NCI-H1092 treated with DMSO at 0.1 percent for 48 hours (cell line): ENCODE data around the gene UBE2H.
"Not testable (repeated sequence)": the region's sequence is repeated elsewhere in the genome, so short reads cannot be mapped to it uniquely, and the experiment has no call there.

Experiments used
- DNase-seq: peaks from one replicate; lab custom pipeline; 2025; lab: John Stamatoyannopoulos, UW

The UBE2H gene

DNA sequence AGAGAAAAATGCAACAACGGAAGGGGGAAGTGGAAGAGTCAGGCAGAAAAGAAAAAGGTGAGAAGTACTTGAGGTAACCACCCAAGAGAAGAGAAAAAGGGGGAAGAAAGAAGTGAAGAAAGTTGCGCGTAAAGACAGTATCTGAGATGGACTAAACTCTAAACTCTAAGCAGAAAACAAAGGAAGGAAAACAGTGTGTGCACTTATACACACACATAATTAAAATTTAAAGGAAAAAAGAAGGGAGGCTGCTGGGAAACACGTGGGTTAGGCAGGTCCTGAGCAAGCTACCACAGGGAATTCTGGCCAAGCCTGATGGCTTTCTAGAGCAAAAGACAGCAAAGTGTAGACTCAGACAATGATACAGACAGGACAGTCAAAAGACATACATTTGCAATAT lies 78.0 kb downstream of the UBE2H start:
- no peak for DNase-seq

DNA sequence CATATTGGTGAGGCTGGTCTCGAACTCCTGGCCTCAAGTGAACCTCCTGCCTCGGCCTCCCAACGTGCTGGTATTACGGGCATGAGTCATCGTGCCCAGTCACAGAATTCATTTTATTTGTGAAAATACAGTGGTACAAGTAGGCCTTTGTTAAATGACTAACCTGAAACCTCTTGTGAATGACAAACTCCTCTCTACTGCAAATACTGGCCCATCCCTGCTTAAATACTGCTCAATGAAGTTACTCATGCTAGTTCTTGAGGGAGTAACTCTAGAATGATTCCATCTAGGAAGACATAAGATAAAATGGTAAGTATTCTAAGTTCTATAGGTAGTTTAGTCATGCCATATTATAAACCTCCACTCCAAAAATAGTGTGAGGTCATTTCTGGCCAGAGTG lies 80.7 kb downstream of the UBE2H start:
- no peak for DNase-seq

DNA sequence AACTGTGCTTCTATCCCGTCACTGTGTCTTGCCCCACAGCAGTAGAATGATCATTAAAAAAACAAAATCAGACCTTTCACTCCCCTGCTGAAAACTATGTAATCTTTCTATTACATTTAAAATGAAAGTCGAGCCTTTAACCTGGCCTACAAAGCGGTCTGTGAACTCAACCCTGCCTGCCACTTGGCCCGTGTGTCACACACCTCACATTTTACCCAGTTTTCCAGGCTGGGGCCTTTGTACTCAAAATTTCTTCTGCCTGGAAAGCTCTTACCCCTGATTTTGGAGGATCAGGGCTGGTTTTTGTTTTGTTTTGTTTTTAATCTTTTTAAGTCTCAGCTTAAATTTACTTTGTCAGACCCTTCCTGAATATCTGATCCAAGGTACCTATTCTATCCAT lies 82.1 kb downstream of the UBE2H start:
- DNase-seq: no peak

DNA sequence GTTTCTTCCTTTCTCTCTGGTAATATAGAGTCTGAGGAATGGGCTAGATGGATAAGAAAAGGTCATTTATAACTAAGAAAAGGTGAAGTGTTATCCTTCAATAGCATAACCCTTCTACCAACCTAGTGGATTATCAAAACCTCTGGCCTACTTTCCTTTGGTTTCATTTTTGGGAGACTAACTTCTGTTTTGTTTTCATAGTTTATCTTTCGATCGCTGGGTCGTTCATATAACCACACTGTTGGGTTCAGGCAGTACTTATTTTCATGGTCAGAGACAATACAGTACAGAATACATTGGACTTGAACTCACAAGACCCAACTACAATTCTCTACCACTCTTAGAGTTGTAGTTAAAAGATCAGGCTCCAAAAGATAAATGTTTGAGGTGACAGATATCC lies 86.5 kb downstream of the UBE2H start:
- no peak for DNase-seq

DNA sequence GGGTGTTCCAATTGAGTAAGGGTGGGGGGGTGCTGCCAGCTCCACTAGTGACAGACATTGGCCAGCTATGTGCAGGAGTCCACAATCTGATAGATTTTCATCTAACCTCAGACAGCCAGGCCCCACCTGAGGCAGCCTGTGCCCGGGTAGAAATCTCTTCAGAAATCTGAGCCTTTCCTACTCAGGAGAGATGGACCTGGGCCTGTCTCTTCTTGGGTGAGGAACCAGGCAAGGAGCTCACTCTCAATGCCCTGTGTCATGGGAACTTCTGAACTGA lies 86.9 kb downstream of the UBE2H start:
- no peak for DNase-seq

DNA sequence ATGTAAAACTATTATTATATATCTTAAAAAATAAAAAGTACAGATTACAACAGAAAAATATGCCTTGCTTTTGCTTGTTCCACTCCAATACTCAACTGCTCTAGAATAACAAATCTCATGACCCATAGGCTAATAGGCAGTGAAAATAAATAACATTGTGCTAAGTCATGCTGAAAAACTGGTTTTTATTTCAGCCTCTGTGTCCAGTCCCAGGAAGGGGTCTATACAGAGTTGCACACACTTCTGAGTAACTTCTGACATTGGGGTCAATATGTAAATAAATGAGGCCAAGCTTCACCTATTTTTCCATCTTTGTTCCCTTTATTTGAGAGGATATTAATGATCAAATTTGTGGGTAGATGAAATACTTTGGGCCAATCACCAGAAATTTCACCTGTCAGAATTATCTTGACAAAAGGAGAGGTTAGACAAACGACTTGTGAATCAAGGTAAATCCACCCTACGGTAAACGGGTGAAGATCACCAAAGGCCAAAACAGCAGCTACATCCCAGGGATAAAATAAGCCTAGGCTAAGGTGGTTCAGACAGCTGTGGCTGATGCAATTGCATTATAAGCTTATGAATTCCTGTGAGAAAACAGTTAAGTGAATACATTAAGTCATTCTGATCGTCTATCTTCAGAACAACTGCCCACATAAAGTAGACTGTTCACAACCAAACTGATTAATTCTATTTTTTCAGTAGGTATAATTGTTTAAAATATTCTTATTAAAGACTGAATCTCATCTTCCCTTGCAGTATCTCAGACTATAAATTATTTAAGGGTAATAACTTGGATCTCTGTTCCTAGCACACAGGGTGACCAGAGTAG lies 87.5 kb downstream of the UBE2H start:
- DNase-seq: no peak

DNA sequence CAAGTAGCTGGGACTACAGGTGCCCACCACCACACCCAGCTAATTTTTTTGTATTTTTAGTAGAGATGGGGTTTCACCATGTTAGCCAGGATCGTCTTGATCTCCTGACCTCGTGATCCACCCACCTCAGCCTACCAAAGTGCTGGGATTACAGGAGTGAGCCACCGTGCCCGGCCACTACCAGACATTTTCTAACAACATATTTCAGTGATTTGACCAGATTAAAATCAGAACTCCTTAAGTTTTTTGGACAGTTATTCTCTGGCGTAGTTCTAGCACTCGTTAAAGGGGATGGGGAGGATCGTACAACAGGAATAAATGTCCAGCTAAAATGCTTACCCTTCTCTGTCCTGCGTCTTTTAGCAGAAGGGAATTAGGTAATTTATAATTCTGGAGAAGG lies 88.1 kb downstream of the UBE2H start:
- DNase-seq: not testable (repeated sequence)

DNA sequence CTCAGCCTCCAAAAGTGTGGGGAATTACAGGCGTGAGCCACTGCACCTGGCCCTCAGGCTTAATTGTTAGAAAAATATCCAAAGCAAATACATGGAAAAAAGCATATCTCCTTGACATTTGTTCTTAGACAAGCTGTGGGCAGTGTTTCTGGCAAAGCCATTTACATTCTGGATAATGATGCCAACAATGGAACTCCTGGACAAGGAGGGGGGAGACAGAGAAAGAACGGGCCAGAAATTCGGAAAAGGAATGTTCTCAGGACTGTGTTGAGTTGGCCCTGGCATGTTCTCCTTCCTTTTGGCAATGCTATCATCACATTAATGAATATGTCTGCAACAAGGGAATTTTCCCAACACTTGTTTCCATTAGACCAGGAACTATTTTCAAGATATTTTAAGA lies 88.7 kb downstream of the UBE2H start:
- DNase-seq: peak; percentile 32

DNA sequence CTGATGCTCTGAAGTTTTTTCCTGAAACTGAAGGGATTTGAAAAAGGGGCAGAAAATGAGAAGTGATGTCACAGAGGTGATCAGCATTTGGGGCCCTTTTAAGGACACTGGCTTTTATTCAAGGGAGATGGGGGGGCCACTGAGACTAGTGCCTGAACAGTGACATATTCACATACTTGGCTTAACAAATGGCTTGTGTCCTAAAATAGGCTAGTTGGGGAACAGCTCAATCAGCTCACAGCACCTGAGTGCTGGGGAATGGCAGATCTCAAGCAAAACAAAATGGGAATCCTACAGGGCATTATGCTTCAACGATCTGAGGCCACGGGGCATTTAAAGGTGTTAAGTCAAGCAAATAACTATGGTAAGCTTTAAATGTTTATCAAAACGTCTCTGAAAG lies 90.1 kb downstream of the UBE2H start:
- DNase-seq: no peak

DNA sequence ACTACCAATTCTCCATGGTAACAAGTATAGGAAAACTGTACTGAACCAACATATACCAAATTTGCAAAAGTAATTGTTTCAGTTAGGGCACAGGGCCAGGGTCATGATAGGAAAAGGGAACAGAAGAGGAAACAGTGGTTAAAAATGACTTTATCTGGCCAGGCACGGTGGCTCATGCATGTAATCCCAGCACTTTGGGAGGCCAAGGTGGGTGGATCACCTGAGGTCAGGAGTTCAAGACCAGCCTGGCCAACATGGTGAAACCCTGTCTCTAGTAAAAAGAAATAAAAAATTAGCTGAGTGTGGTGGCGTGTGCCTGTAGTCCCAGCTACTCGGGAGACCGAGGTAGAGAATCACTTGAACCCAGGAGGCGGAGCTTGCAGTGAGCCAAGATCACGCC lies 92.0 kb downstream of the UBE2H start:
- DNase-seq: not testable (repeated sequence)

DNA sequence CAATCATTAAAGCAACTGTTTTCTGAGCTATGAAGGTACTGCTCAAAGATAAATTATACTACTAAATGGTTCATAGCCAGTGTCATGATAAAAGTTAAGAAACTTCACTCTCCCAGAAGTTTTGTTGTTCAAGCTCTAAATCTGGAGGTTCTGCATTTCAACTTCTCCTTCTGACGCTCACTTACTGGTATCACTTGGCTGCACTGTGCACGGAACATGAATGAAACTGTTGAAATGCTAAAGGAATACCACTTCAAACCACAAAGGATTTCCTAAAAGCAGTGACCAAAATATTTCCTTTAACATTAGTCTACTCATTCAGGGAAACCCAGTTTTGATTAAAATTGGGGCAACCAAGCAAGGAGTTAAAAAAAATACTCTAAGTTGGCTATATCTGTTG lies 93.6 kb downstream of the UBE2H start:
- DNase-seq: no peak

DNA sequence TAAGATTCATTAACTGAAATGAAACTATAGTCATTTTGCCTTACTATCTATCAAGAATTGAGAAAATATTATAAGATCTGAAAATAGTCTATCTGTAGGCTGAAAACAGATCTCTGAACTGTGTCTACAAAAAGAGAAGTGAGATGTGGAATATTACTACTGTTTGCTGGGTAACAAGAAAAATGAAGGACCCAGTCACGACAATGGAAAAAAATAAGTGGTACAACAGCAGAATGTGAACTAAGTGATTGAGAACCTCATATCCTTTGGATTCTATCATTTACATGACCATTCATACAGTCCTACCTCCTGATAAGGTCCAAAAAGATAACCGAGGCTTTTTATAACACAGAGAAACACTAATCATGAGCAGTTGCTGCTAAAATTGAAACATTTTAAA lies 94.3 kb downstream of the UBE2H start:
- no peak for DNase-seq

DNA sequence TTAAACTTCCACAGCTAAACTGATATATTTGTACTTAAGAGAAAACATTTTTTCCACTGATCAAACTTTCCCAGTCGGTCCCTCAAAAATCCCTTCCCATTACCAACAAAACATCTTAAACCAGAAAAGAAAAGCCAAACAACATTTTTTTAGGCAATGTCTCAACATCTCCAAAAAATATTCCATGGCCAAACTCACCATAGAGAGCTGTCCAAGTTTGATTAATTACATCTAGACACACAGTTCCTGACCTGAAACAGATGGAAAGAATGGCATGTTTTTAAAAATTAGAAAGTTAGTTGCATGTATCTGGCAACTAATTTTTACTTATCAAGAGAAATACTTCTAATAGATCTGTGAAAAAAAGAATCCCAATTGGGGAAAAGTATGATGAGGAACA lies 95.4 kb downstream of the UBE2H start:
- no peak for DNase-seq

DNA sequence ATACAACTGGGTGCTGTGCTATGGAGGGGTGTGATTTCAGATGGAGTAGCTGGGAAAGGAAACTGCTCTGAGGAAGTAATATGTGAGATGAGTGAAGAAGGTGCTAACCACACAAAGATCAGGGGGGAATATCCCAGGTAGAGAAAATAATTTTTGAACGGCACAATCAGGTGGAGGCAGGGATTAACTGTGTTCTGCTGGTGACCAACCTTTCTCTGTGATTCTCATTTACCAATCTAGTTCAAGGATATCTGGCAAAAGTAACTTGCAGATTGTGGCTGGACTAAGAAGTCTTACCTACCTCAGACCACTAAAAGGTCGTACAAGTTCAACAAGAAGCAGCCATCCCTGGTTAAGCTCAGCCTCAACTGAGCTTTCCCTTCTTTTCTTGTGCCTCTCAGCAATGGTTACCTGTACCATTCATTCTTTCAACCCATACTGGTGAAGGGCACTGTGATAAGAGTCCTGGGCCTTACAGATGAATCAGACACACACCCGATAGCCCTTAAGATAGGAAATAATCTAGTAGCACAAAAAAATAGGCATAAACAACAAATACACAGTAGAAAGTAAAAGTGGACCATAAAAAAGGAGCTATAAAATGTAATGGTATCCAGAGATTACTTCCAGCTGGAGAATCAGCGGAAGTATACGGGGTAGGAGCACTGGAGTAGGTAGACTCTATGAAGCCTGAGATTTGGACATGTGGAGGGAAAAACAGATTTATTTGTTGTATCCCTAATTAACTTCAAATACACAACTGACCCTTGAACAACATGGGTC lies 96.6 kb downstream of the UBE2H start:
- no peak for DNase-seq

DNA sequence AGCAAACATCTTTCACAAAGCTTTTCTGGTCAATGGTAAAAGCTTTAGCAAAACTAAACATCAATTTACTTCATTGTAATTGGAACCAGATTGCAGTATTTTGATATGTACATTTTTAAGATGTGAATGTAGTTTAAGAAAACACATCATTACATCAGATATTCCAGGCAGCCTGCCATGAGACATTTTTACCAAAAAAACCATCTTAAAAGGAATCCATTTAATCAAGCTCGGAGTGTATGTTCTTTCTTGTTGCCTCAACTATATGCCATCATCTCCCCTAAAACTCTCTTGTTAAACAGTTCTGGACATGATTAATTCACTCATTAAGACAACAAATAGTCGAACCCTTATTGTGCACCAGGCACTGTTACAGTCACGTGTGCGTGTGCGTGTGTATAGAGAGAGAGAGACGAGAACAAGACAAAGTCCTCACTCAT lies 97.5 kb downstream of the UBE2H start:
- no peak for DNase-seq

DNA sequence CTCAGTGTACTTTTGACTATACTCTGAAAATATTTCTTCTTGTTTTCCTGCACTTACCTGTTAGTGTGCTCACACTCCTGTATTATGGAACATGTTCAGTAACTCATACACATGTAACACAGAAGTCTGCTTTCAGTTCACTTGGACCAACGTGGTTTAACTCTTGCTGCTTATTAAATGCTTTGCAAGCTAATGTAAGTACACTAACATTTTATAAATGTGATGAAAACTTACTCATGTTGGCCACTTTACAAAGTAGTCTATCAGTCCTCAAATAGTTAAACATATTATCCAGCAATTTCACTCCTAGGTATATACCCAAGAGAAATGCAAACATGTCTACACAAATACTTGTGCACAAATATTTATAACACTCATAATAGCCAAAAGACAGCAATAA lies 98.4 kb downstream of the UBE2H start:
- DNase-seq: no peak

DNA sequence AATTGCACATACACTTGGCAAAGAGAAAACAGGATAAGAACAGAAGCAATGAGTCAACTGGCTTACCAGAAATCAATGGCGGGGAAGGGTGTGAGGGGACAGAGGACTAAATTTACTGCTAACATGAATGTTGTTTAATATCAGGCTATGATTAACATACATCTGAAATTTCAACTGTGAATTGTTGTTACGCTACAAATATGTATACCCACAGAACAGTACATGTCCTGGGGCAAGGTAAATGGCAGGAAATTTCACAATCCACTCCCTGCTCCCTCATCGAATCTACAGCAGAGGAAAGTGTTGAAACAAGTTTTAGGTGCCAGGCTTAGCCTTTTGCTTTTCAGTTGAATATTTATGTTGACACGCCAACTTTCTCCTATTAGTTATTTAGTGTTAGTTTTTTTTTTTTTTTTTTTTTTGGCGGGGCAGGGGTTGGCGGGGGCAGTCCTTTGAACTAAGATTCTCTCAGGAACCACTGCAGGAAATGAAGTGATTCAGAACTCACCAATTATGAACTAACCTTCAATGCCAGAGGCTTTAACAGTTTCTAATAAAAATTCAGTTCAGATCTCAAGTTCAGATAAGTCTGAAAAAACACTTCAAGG lies 99.0 kb downstream of the UBE2H start:
- no peak for DNase-seq

DNA sequence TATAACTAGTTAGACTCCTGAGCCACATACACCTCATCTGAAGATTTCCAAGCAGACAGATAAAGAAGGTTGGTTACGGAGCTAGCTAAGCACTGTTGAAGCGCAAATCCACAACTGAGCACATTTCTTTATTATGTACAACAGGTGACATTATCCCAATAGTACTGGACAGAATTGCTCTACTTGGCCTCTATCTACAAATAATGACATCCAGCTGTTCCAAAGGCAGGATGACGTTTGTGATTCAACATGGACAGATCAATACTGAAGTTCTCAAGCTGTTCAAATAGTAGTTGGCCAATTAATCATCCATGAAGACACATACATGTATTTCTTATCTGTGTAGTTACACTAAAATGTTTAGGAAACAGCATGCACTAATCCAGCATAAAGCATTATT lies 101.0 kb downstream of the UBE2H start:
- no peak for DNase-seq

DNA sequence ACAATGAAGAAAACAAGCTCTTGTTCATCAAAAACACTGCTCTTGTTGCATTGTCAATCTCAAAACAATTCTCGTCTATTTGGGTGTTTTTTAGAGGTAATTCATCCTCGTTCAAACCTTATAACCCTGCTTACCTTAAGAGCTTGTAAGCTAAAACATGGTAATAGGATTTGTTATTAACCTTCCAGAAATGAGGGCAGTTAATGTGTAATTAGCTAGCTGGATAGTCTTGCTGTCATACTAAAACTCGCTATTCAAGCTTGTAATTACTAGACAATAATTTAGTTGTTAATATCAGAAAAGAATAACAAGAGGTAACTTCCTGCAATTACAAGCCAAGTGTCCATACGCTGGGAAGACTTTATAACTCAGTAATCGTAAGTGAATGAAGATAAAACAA lies 101.6 kb downstream of the UBE2H start:
- no peak for DNase-seq

DNA sequence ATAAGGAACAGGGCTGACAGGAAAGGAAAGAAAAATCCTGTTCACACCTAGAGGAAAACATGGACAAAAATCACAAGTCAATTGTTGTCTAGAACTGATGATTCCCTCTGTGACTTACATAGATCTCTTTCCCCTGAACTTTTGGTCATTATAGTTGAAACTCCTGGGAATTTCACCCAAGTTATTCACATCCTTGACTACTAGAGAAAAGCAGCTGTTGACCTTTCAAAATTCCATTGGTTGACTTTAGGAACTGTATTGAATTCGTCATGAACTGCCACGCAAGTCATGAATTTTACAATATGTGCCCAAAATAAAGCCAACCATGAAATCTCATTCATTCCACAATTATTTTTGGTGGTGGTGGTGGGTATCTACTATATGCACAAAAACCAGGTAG lies 104.3 kb downstream of the UBE2H start:
- no peak for DNase-seq

DNA sequence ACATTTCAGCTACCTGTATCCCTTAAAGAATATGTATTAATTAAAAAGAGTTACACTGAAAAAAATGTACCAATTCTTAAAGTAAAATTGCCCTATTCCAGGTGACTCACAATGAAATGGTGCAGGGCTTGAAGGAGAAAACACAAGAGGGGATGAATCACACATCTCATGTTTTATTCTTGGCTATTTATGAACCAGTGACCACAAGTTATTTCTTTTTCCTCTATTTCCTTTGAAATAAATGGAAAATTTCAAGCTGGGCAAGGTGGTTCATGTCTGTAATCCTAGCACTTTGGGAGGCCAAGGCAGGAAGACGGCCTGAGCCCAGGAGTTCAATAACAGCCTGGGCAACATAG lies 106.8 kb downstream of the UBE2H start:
- DNase-seq: no peak

DNA sequence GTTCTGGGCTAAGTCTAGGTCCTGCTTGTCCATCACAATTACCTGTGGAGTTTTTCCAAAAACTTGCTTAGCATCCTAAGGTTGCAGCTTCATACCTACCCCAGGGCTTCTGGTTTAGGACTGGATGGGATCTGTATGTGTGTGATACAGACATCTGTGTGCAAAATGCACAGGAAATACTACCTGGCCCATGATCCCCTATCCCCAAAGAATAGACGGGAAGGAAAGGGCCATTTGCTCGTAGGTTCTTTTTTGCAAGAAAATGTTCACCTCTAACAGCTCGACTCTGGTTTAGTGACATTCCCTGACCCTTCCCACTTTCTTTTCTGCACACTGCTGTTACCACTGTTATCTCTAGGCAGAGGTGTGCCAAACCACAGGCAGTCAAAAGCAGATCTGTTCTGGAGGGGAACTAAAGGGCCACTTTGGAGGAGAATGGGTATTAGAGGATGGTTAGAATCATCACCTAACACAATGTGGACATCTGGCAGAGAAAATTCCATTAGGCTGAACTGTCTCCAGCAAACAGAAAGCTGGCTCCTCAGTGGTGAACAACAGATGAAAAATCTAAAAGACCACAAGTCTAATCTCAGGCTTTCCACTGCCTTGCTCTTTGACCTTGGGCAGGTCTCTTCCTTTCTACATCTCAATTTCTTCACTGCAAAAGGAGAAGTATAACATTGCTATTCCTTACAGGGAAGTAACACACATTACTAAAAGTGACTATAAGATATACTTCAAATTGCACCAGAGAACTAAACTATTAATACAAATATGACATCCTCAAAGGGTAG lies 107.4 kb downstream of the UBE2H start:
- no peak for DNase-seq
